ENCODE results near the gene FLNB.
A peak's percentile ranks its signal among the peaks of the same experiment; 100 is the strongest.

The FLNB gene

DNA sequence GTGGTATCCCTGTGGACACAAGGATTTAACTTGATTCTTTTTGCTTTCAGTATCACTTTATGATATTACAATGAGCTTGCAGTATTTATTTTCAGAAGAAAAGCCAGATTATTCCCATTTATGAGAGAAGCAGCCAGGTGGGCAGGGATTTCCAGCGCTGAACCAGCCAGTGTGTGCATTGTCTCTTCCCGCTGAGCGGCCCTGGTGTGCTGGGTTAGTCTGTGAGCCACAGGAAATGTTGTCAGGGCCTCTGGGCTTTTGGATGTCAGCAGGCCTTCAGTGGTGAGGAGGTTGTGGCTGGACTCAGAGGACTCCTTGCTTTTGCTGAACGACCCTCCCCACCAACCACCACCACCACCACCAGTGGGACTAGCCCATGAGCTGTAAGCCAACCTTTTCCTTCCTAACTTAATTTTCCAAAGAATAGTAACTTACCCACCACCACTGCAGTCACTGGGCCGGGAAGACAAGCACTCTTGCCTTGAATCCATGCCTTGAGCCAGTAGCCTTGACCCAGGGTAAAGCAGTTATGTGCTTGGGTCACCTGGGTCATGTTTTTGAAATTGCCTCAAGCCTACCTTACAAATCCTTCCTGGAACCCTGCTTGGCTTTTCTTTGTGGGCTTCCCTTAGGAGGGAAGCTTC is 33.1 kb downstream of the FLNB start (continued):
- TF ChIP-seq, protein P1, sequence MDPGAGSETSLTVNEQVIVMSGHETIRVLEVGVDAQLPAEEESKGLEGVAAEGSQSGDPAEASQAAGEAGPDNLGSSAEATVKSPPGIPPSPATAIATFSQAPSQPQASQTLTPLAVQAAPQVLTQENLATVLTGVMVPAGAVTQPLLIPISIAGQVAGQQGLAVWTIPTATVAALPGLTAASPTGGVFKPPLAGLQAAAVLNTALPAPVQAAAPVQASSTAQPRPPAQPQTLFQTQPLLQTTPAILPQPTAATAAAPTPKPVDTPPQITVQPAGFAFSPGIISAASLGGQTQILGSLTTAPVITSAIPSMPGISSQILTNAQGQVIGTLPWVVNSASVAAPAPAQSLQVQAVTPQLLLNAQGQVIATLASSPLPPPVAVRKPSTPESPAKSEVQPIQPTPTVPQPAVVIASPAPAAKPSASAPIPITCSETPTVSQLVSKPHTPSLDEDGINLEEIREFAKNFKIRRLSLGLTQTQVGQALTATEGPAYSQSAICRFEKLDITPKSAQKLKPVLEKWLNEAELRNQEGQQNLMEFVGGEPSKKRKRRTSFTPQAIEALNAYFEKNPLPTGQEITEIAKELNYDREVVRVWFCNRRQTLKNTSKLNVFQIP (CRISPR knock-in tag; IDR thresholded peaks at IDR 0.05; ENCODE audit: borderline replicate concordance, low read depth) = no peak
- no peak for TF ChIP-seq GLIS3 (CRISPR knock-in tag; IDR thresholded peaks at IDR 0.05)
- no peak for TF ChIP-seq TSHZ2 (CRISPR knock-in tag; IDR thresholded peaks at IDR 0.05)
- TF ChIP-seq TCF4 (CRISPR knock-in tag; IDR thresholded peaks at IDR 0.05; ENCODE audit: borderline replicate concordance) = no peak
- TF ChIP-seq TOX (CRISPR knock-in tag; IDR thresholded peaks at IDR 0.05; ENCODE audit: borderline replicate concordance) = no peak

GRCh38 chr3:58041826-58042324 is 33.7 kb downstream of the FLNB start:
- ATAC-seq = peak; percentile 44
- TF ChIP-seq TOX (CRISPR knock-in tag; IDR thresholded peaks at IDR 0.05; ENCODE audit: borderline replicate concordance) (no peak), OSR1 (CRISPR knock-in tag; IDR thresholded peaks at IDR 0.05) (no peak), ZFP3 (CRISPR knock-in tag; IDR thresholded peaks at IDR 0.05) (0 out of 2 replicates have a peak, but pooled peaks have one; percentile 21), ARNTL (CRISPR knock-in tag; IDR thresholded peaks at IDR 0.05; ENCODE audit: borderline replicate concordance, low read depth) (no peak)

- TF ChIP-seq TOX (CRISPR knock-in tag; IDR thresholded peaks at IDR 0.05; ENCODE audit: borderline replicate concordance) (no peak), BACH2 (CRISPR knock-in tag; IDR thresholded peaks at IDR 0.05; ENCODE audit: borderline replicate concordance) (no peak), ZNF565 (CRISPR knock-in tag; conservative IDR thresholded peaks at IDR 0.05; ENCODE audit: low read depth) (no peak), SNAI2 (CRISPR knock-in tag; IDR thresholded peaks at IDR 0.05) (no peak), ZC3H10 (CRISPR knock-in tag; IDR thresholded peaks at IDR 0.05) (no peak), ISL1 (CRISPR knock-in tag; IDR thresholded peaks at IDR 0.05) (no peak), ZNF70 (CRISPR knock-in tag; IDR thresholded peaks at IDR 0.05) (no peak), GLIS3 (CRISPR knock-in tag; IDR thresholded peaks at IDR 0.05) (no peak), RARB (CRISPR knock-in tag; IDR thresholded peaks at IDR 0.05) (no peak), PPARA (CRISPR knock-in tag; IDR thresholded peaks at IDR 0.05; ENCODE audit: borderline replicate concordance) (no peak), TSHZ2 (CRISPR knock-in tag; IDR thresholded peaks at IDR 0.05) (no peak), ZFP30 (CRISPR knock-in tag; IDR thresholded peaks at IDR 0.05) (no peak), ESRRG (CRISPR knock-in tag; IDR thresholded peaks at IDR 0.05) (no peak), ARNTL (CRISPR knock-in tag; IDR thresholded peaks at IDR 0.05; ENCODE audit: borderline replicate concordance, low read depth) (no peak), CSDC2 (CRISPR knock-in tag; IDR thresholded peaks at IDR 0.05) (no peak)
- TF ChIP-seq, protein P1 (CRISPR knock-in tag; IDR thresholded peaks at IDR 0.05; ENCODE audit: borderline replicate concordance, low read depth) = no peak
- TF ChIP-seq, protein P2, sequence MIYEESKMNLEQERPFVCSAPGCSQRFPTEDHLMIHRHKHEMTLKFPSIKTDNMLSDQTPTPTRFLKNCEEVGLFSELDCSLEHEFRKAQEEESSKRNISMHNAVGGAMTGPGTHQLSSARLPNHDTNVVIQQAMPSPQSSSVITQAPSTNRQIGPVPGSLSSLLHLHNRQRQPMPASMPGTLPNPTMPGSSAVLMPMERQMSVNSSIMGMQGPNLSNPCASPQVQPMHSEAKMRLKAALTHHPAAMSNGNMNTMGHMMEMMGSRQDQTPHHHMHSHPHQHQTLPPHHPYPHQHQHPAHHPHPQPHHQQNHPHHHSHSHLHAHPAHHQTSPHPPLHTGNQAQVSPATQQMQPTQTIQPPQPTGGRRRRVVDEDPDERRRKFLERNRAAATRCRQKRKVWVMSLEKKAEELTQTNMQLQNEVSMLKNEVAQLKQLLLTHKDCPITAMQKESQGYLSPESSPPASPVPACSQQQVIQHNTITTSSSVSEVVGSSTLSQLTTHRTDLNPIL (CRISPR knock-in tag; IDR thresholded peaks at IDR 0.05; ENCODE audit: low read depth) = no peak
- TF ChIP-seq, protein P3, sequence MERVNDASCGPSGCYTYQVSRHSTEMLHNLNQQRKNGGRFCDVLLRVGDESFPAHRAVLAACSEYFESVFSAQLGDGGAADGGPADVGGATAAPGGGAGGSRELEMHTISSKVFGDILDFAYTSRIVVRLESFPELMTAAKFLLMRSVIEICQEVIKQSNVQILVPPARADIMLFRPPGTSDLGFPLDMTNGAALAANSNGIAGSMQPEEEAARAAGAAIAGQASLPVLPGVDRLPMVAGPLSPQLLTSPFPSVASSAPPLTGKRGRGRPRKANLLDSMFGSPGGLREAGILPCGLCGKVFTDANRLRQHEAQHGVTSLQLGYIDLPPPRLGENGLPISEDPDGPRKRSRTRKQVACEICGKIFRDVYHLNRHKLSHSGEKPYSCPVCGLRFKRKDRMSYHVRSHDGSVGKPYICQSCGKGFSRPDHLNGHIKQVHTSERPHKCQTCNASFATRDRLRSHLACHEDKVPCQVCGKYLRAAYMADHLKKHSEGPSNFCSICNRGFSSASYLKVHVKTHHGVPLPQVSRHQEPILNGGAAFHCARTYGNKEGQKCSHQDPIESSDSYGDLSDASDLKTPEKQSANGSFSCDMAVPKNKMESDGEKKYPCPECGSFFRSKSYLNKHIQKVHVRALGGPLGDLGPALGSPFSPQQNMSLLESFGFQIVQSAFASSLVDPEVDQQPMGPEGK (CRISPR knock-in tag; IDR thresholded peaks at IDR 0.05; ENCODE audit: borderline replicate concordance) = no peak
- ATAC-seq = no peak
Measured at GRCh38 chr3:58042947-58043707, 34.9 kb downstream of the FLNB start.

Measured in SK-N-SH treated with all-trans-retinoic acid at 6 μM for 48 hours (cell line).